Trophoblast cell (in vitro differentiated cells and primary cell): ENCODE data around the gene ATP8B3.

Experiments used
- DNase-seq, 2 donors: peaks; one replicate each; pipeline ENCODE4 v3.0.0-alpha.2; 2016
- H2AFZ ChIP-seq: 2 replicates; pipeline ENCODE4 v1.6.1; 2013; ENCODE audit warnings: low read length, moderate library complexity, mild to moderate bottlenecking; ENCODE audit not compliant: insufficient read depth, poor library complexity
- H2AK5ac ChIP-seq: 2 replicates; pipeline ENCODE4 v1.6.1; 2013; ENCODE audit warnings: mild to moderate bottlenecking, low read length
- H2BK120ac ChIP-seq: 2 replicates; pipeline ENCODE4 v1.6.1; 2013; ENCODE audit warnings: low read length, mild to moderate bottlenecking, moderate library complexity; ENCODE audit not compliant: insufficient read depth, poor library complexity
- H2BK12ac ChIP-seq: 2 replicates; pipeline ENCODE4 v1.6.1; 2013; ENCODE audit warnings: mild to moderate bottlenecking, low read length, moderate library complexity
- H2BK5ac ChIP-seq: 2 replicates; pipeline ENCODE4 v1.6.1; 2013; ENCODE audit warnings: low read length, low read depth, moderate library complexity, mild to moderate bottlenecking; ENCODE audit not compliant: poor library complexity
- H3K14ac ChIP-seq: 2 replicates; pipeline ENCODE4 v1.6.1; 2013; ENCODE audit warnings: mild to moderate bottlenecking, low read length
- H3K18ac ChIP-seq: 2 replicates; pipeline ENCODE4 v1.6.1; 2013; ENCODE audit warnings: mild to moderate bottlenecking, low read length
- H3K23ac ChIP-seq: 2 replicates; pipeline ENCODE4 v1.6.1; 2013; ENCODE audit warnings: low read length
- H3K27ac ChIP-seq: 2 replicates; pipeline ENCODE4 v1.5.1; 2013; ENCODE audit warnings: low read depth, mild to moderate bottlenecking, inconsistent platforms, low read length, moderate library complexity
- H3K27me3 ChIP-seq: 2 replicates; pipeline ENCODE4 v1.6.1; 2013; ENCODE audit warnings: inconsistent platforms, mild to moderate bottlenecking, low read length, moderate library complexity; ENCODE audit not compliant: insufficient read depth
- H3K36me3 ChIP-seq, 2 experiments: 1 replicate in 1 of 2; 2 replicates in 1 of 2; pipeline ENCODE4 v1.6.1; 2013; ENCODE audit warnings: low read length in 2 of 2, mild to moderate bottlenecking in 2 of 2, moderate library complexity in 1 of 2; ENCODE audit not compliant: insufficient read depth in 2 of 2, control insufficient read depth in 1 of 2
- H3K4ac ChIP-seq: 2 replicates; pipeline ENCODE4 v1.6.1; 2013; ENCODE audit warnings: low read depth, mild to moderate bottlenecking, low read length, moderate library complexity
- H3K4me1 ChIP-seq, 2 experiments: 1 replicate in 1 of 2; 2 replicates in 1 of 2; pipeline ENCODE4 v1.6.1; 2013; ENCODE audit warnings: low read length in 2 of 2, mild to moderate bottlenecking in 2 of 2, moderate library complexity in 1 of 2; ENCODE audit not compliant: insufficient read depth in 2 of 2, control insufficient read depth in 1 of 2
- H3K4me2 ChIP-seq: 2 replicates; pipeline ENCODE4 v1.6.1; 2013; ENCODE audit warnings: inconsistent platforms, mild to moderate bottlenecking, low read length, moderate library complexity
- H3K4me3 ChIP-seq: 2 replicates; pipeline ENCODE4 v1.5.1; 2013; ENCODE audit warnings: mild to moderate bottlenecking, low read depth, low read length, inconsistent platforms
- H3K79me1 ChIP-seq: one replicate; pipeline ENCODE4 v1.6.1; 2013; ENCODE audit warnings: low read length
- H3K79me2 ChIP-seq: 2 replicates; pipeline ENCODE4 v1.6.1; 2013; ENCODE audit warnings: low read length, mild to moderate bottlenecking; ENCODE audit not compliant: control insufficient read depth, insufficient read depth, poor library complexity
- H3K9ac ChIP-seq: 2 replicates; pipeline ENCODE4 v1.6.1; 2013; ENCODE audit warnings: mild to moderate bottlenecking, low read length
- H3K9me3 ChIP-seq: 2 replicates; pipeline ENCODE4 v1.6.1; 2013; ENCODE audit warnings: low read depth, mild to moderate bottlenecking, control low read depth, inconsistent platforms, low read length; ENCODE audit not compliant: insufficient read depth
- H4K12ac ChIP-seq: 2 replicates; pipeline ENCODE4 v1.6.1; 2013; ENCODE audit warnings: low read depth, mild to moderate bottlenecking, low read length, moderate library complexity
- H4K8ac ChIP-seq: 2 replicates; pipeline ENCODE4 v1.6.1; 2013; ENCODE audit warnings: low read depth, mild to moderate bottlenecking, low read length, moderate library complexity
- H4K91ac ChIP-seq: one replicate; pipeline ENCODE4 v1.6.1; 2013; ENCODE audit warnings: low read depth, mild to moderate bottlenecking, low read length, moderate library complexity
- WGBS: extraction: QIAGEN DNeasy Blood & Tissue Kit; methylation state at CpG from one replicate; pipeline ENCODE4 v1.1.7; 2013; ENCODE audit warnings: missing lambda C conversion rate; ENCODE audit not compliant: insufficient read length, insufficient coverage; ENCODE audit errors: extremely low coverage; 5-methylcytosine and 5-hydroxymethylcytosine counted together

Gene ATP8B3

GRCh38 chr19:1748873-1749341 is 63.2 kb downstream of the ATP8B3 start:
- H3K4me1 ChIP-seq = no peaks in the 10 kb centered on the region
- no peak overlapping the region for H4K12ac ChIP-seq
- H3K27ac ChIP-seq = no peak overlapping the region
- no peak overlapping the region for H3K23ac ChIP-seq
- H2AFZ ChIP-seq = no peak overlapping the region
- H4K91ac ChIP-seq = no peak overlapping the region
- H3K79me1 ChIP-seq = no peaks in the 10 kb centered on the region
- no peak overlapping the region for H2AK5ac ChIP-seq
- H3K14ac ChIP-seq = no peak overlapping the region
- H2BK120ac ChIP-seq = no peak overlapping the region
- H2BK12ac ChIP-seq = no peak overlapping the region
- H3K4me3 ChIP-seq = no peak overlapping the region
- no CpG with 5 or more reads among the region's 45 CpGs for WGBS
- no peaks in the 10 kb centered on the region for H3K79me2 ChIP-seq
- no peaks in the 10 kb centered on the region for H3K36me3 ChIP-seq
- H3K4me2 ChIP-seq = no peak overlapping the region
- H3K9me3 ChIP-seq = peaks cover 7% of the 10 kb centered on the region
- no peak overlapping the region for H4K8ac ChIP-seq
- H3K27me3 ChIP-seq = peaks cover 84% of the 10 kb centered on the region
- H2BK5ac ChIP-seq = no peak overlapping the region
- DNase-seq = no peak
- no peak overlapping the region for H3K18ac ChIP-seq
- H3K9ac ChIP-seq = no peak overlapping the region
- H3K4ac ChIP-seq = no peak overlapping the region

- no CpG with 5 or more reads among the region's 61 CpGs for WGBS
- no peak overlapping the region for H3K4me3 ChIP-seq
Observed at GRCh38 chr19:1748115-1748872, 63.8 kb downstream of the ATP8B3 start.

GRCh38 chr19:1747285-1748114 is 64.6 kb downstream of the ATP8B3 start:
- Histone ChIP-seq H2BK120ac (no peak overlapping the region), H4K8ac (no peak overlapping the region), H3K14ac (no peak overlapping the region), H3K36me3 (no peaks in the 10 kb centered on the region), H2AK5ac (no peak overlapping the region), H2BK5ac (no peak overlapping the region), H3K4ac (no peak overlapping the region), H3K18ac (no peak overlapping the region), H3K79me1 (no peaks in the 10 kb centered on the region), H3K4me1 (no peaks in the 10 kb centered on the region), H4K12ac (no peak overlapping the region), H4K91ac (no peak overlapping the region), H3K9me3 (peaks cover 8% of the 10 kb centered on the region), H3K9ac (no peak overlapping the region), H3K27ac (no peak overlapping the region), H2BK12ac (no peak overlapping the region), H2AFZ (no peak overlapping the region), H3K27me3 (peaks cover 71% of the 10 kb centered on the region), H3K4me3 (no peak overlapping the region), H3K4me2 (no peak overlapping the region), H3K79me2 (no peaks in the 10 kb centered on the region), H3K23ac (no peak overlapping the region)
- no peak for DNase-seq
- WGBS = no CpG with 5 or more reads among the region's 22 CpGs

More at GRCh38 chr19:1748115-1748872, 63.8 kb downstream of the ATP8B3 start:
- Histone ChIP-seq H3K79me1 (no peaks in the 10 kb centered on the region), H2BK12ac (no peak overlapping the region), H3K4me1 (no peaks in the 10 kb centered on the region), H2AK5ac (no peak overlapping the region), H4K91ac (no peak overlapping the region), H3K27me3 (peaks cover 79% of the 10 kb centered on the region), H2AFZ (no peak overlapping the region), H3K18ac (no peak overlapping the region), H3K79me2 (no peaks in the 10 kb centered on the region), H4K12ac (no peak overlapping the region), H3K9ac (no peak overlapping the region), H3K36me3 (no peaks in the 10 kb centered on the region), H3K23ac (no peak overlapping the region), H3K4me2 (no peak overlapping the region), H2BK120ac (no peak overlapping the region), H3K4ac (no peak overlapping the region), H3K14ac (no peak overlapping the region), H3K9me3 (peaks cover 7% of the 10 kb centered on the region), H2BK5ac (no peak overlapping the region), H3K27ac (no peak overlapping the region), H4K8ac (no peak overlapping the region)
- no peak for DNase-seq

- Histone ChIP-seq H2AFZ (no peak overlapping the region), H3K79me2 (no peaks in the 10 kb centered on the region), H3K27ac (no peak overlapping the region), H2BK120ac (no peak overlapping the region), H3K36me3 (no peaks in the 10 kb centered on the region), H3K27me3 (peaks cover 62% of the 10 kb centered on the region), H4K8ac (no peak overlapping the region), H3K9ac (no peak overlapping the region), H4K12ac (no peak overlapping the region), H3K14ac (no peak overlapping the region), H3K79me1 (no peaks in the 10 kb centered on the region), H2AK5ac (no peak overlapping the region), H3K4ac (no peak overlapping the region), H4K91ac (no peak overlapping the region), H3K4me2 (no peak overlapping the region), H3K23ac (no peak overlapping the region), H3K9me3 (peaks cover 8% of the 10 kb centered on the region), H3K4me3 (no peak overlapping the region), H3K18ac (no peak overlapping the region), H3K4me1 (no peaks in the 10 kb centered on the region), H2BK5ac (no peak overlapping the region), H2BK12ac (no peak overlapping the region)
- WGBS = no CpG with 5 or more reads among the region's 31 CpGs
- DNase-seq = no peak
Observed at GRCh38 chr19:1746401-1747284, 65.4 kb downstream of the ATP8B3 start.
